IMR-90 (cell line): ENCODE measurements around the gene MARF1. TPM values are rescaled to one million over a fixed set of nuclear protein-coding genes. Genes with fewer than 3 reads are reported as not detected.

ENCODE experiments used
- ATAC-seq: fragments of 200-7000 bp; cut with Tn5 transposase; 2 replicates; pipeline ENCODE4 v1.9.1; 2020; ENCODE audit warnings: low read depth, mild to moderate bottlenecking, moderate library complexity
- BruUV-seq: library from RNA; stranded (reverse); fragments of 400-500 nt; replicated peaks from 2 replicates; lab custom pipeline; 2021; lab: Mats Ljungman, UMichigan
- CTCF ChIA-PET: fragments of 300-600 bp; formaldehyde crosslinking; extraction: SDS; loops from one replicate; lab custom pipeline; 2021; ENCODE audit warnings: antibody characterized with exemption; lab: Yijun Ruan, JAX
- POLR2A ChIA-PET: fragments of 300-600 bp; sonication (Branson Sonifier 250); formaldehyde crosslinking; loops from one replicate; lab custom pipeline; 2022; ENCODE audit warnings: antibody characterized with exemption; ENCODE audit not compliant: unreplicated experiment; lab: Charles Lee
- DNase-seq: peaks from one replicate; pipeline ENCODE4 v3.0.0; 2013
- H2AFZ ChIP-seq: replicated peaks from 2 replicates; pipeline ENCODE3; 2013; ENCODE audit warnings: low read length, mild to moderate bottlenecking; ENCODE audit not compliant: poor library complexity
- H2AK5ac ChIP-seq: 2 replicates; pipeline ENCODE4 v1.6.1; 2013; ENCODE audit warnings: low read depth, low read length, inconsistent platforms
- H2AK9ac ChIP-seq: replicated peaks from 2 replicates; pipeline ENCODE3; 2013; ENCODE audit warnings: mild to moderate bottlenecking, low read depth, low read length, moderate library complexity; ENCODE audit not compliant: poor library complexity
- H2BK120ac ChIP-seq: 2 replicates; pipeline ENCODE4 v1.6.1; 2013; ENCODE audit warnings: low read depth, low read length, inconsistent platforms
- H2BK15ac ChIP-seq: 3 replicates; pipeline ENCODE4 v1.6.1; 2013; ENCODE audit warnings: low read depth, low read length, inconsistent platforms
- H2BK20ac ChIP-seq: 2 replicates; pipeline ENCODE4 v1.6.1; 2013; ENCODE audit warnings: low read depth, mild to moderate bottlenecking, inconsistent platforms, low read length, moderate library complexity
- H2BK5ac ChIP-seq: 2 replicates; pipeline ENCODE4 v1.6.1; 2013; ENCODE audit warnings: mild to moderate bottlenecking, low read depth, low read length, inconsistent platforms; ENCODE audit not compliant: poor library complexity, severe bottlenecking
- H3K14ac ChIP-seq: replicated peaks from 2 replicates; pipeline ENCODE4 v1.6.1; 2013; ENCODE audit warnings: low read depth, low read length, inconsistent platforms
- H3K18ac ChIP-seq: 2 replicates; pipeline ENCODE4 v1.6.1; 2013; ENCODE audit warnings: low read depth, low read length, control low read depth
- H3K23ac ChIP-seq: 2 replicates; pipeline ENCODE4 v1.6.1; 2013; ENCODE audit warnings: low read depth, low read length, inconsistent platforms
- H3K27ac ChIP-seq: 2 replicates; pipeline ENCODE4 v1.5.1; 2013; ENCODE audit warnings: mild to moderate bottlenecking, control low read depth, low read length; ENCODE audit not compliant: insufficient read depth
- H3K27me3 ChIP-seq: 2 replicates; pipeline ENCODE4 v1.6.1; 2013; ENCODE audit warnings: low read length; ENCODE audit not compliant: control insufficient read depth, insufficient read depth
- H3K36me3 ChIP-seq: 2 replicates; pipeline ENCODE4 v1.6.1; 2013; ENCODE audit warnings: low read length, mixed read lengths; ENCODE audit not compliant: control insufficient read depth, insufficient read depth
- H3K4ac ChIP-seq: 2 replicates; pipeline ENCODE4 v1.6.1; 2013; ENCODE audit warnings: low read depth, low read length, inconsistent platforms
- H3K4me1 ChIP-seq: 2 replicates; pipeline ENCODE4 v1.6.1; 2013; ENCODE audit warnings: low read length, mixed read lengths; ENCODE audit not compliant: control insufficient read depth, insufficient read depth
- H3K4me2 ChIP-seq: 2 replicates; pipeline ENCODE4 v1.6.1; 2013; ENCODE audit warnings: low read depth, mild to moderate bottlenecking, control low read depth, low read length, moderate library complexity
- H3K4me3 ChIP-seq: 2 replicates; pipeline ENCODE4 v1.5.1; 2013; ENCODE audit warnings: low read depth, mild to moderate bottlenecking, control low read depth, low read length, moderate library complexity; ENCODE audit not compliant: insufficient read depth
- H3K56ac ChIP-seq: 2 replicates; pipeline ENCODE4 v1.6.1; 2013; ENCODE audit warnings: low read length, inconsistent platforms; ENCODE audit not compliant: insufficient read depth; ENCODE audit errors: extremely low read depth
- H3K79me1 ChIP-seq, 2 experiments: 2 replicates each; pipeline ENCODE4 v1.6.1; 2013; ENCODE audit warnings: low read length in 2 of 2, inconsistent platforms in 1 of 2, low read depth in 1 of 2
- H3K9ac ChIP-seq: 2 replicates; pipeline ENCODE4 v1.6.1; 2013; ENCODE audit warnings: low read depth, low read length, control low read depth
- H3K9me1 ChIP-seq: 2 replicates; pipeline ENCODE4 v1.6.1; 2013; ENCODE audit warnings: low read length, inconsistent platforms; ENCODE audit not compliant: insufficient read depth
- H3K9me3 ChIP-seq: 2 replicates; pipeline ENCODE4 v1.6.1; 2013; ENCODE audit warnings: low read length; ENCODE audit not compliant: control insufficient read depth, insufficient read depth
- H4K20me1 ChIP-seq: 2 replicates; pipeline ENCODE4 v1.6.1; 2013; ENCODE audit warnings: low read length, inconsistent platforms; ENCODE audit not compliant: insufficient read depth
- H4K5ac ChIP-seq: 2 replicates; pipeline ENCODE4 v1.6.1; 2013; ENCODE audit warnings: mild to moderate bottlenecking, low read depth, low read length, control low read depth
- H4K8ac ChIP-seq, 2 experiments: 2 replicates each; pipeline ENCODE4 v1.6.1; 2013; ENCODE audit warnings: low read depth in 2 of 2, low read length in 2 of 2, control low read depth in 1 of 2, inconsistent platforms in 1 of 2
- H4K91ac ChIP-seq: 2 replicates; pipeline ENCODE4 v1.6.1; 2013; ENCODE audit warnings: low read depth, low read length, inconsistent platforms; ENCODE audit not compliant: insufficient read depth
- CHD1 ChIP-seq: IDR thresholded peaks from 2 replicates; pipeline ENCODE4 v1.6.1; 2012; ENCODE audit warnings: low read depth, low read length, improper control_type of control experiment
- FOS ChIP-seq: fragments of 150-350 bp; IDR thresholded peaks from 2 replicates; pipeline ENCODE4 v1.6.1; 2016; ENCODE audit warnings: low read depth, low read length
- MXI1 ChIP-seq: IDR thresholded peaks from 2 replicates; pipeline ENCODE4 v1.6.1; 2012; ENCODE audit warnings: low read depth, mild to moderate bottlenecking, low read length, moderate library complexity, borderline replicate concordance
- POLR2A ChIP-seq: IDR thresholded peaks from 2 replicates; pipeline ENCODE4 v1.6.1; 2012; ENCODE audit warnings: mild to moderate bottlenecking, low read depth, low read length
- WGBS, 2 experiments: methylation state at CpG; one replicate each; pipeline versions ENCODE4 v1.1.5 to v1.1.7; 2013; ENCODE audit warnings: missing lambda C conversion rate in 2 of 2; ENCODE audit not compliant: insufficient read length in 1 of 2; ENCODE audit errors: extremely low coverage in 2 of 2; 5-methylcytosine and 5-hydroxymethylcytosine counted together
- dilution Hi-C: fragments of 300-500 bp; cut with HindIII; formaldehyde crosslinking; loops from one replicate; pipeline ENCODE4 v1.14.3; 2018; ENCODE audit warnings: low sequenced_read_pairs; ENCODE audit not compliant: unreplicated experiment
- in situ Hi-C: fragments of 300-500 bp; cut with MboI; formaldehyde crosslinking; loops from 3 replicates; pipeline ENCODE4 v1.14.3; 2019; ENCODE audit warnings: low sequenced_read_pairs, inconsistent platforms, mixed read lengths
- intact Hi-C: fragments of 100-400 bp; cut with micrococcal nuclease; formaldehyde crosslinking; loops from 2 replicates; pipeline ENCODE4 v1.10.0; 2022
- polyA plus RNA-seq, 3 experiments: library from polyadenylated mRNA; depleted of rRNA; stranded (reverse); fragments of >200 nt; gene quantifications; 2 replicates each; pipeline ENCODE4 v1.2.3, GENCODE V29; 2012; ENCODE audit warnings: low replicate concordance in 1 of 3
- total RNA-seq: library from RNA; depleted of rRNA; stranded (reverse); fragments of >200 nt; gene quantifications from 2 replicates; pipeline ENCODE4 v1.2.3, GENCODE V29; 2012
- TF ChIP-seq, protein P1 (sequence below): fragments of 150-350 bp; IDR thresholded peaks from 2 replicates; pipeline ENCODE4 v1.6.1; 2017; ENCODE audit warnings: mild to moderate bottlenecking, antibody characterized with exemption, low read length, low read depth

Gene MARF1
- total and polyA plus RNA-seq, 2 of the 4 experiments (the other 2 are of a cell fraction), result 9.0 to 12.9 TPM

DNA sequence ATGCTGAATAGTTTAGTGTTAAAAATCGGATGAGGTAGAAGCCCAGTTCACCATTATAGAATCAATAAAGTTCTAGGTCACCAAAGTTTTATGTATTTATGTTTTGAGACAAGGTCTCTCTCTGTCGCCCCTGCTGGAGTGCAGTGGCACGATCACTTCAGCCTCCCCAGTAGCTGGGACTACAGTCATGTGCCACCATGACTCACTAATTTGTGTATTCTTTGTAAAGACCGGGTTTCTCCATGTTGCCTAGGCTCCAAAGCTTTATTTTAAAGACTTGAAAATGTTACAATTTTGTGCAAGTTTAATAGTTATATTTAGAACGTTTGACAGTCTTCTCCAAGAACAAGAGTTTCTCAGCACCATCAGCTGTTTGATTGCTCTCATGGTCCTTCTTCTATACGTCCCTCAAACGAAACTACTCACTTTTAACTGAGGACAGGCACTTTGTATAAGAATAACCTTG is 39.2 kb upstream of the MARF1 start (continued):
- peak; percentile 59; the same call in 1 of the 2 replicates for TF ChIP-seq FOS

DNA sequence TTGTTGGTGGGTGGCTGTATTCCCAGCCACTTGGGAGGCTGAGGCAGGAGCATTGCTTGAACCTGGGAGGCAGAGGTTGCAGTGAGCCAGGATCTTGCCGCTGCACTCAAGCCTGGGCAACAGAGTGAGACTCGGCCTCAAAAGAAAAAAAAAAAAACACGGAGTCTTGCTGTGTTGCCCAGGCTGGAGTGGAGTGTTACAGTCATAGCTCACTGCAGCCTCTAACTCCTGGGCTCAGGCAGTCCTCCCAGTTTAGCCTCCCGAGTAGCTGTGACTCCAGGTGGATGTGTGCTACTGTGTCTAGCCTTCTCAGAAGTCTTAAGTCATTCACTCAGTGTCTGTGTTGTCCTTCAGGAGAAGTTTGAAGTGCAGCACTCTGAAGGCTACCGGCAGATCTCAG is 34.5 kb upstream of the MARF1 start:
- H2BK120ac ChIP-seq, result no peak overlapping the region
- H4K5ac ChIP-seq, result no peak overlapping the region
- peaks cover 5% of the 10 kb centered on the region; the same call in 1 of the 2 replicates for H4K20me1 ChIP-seq
- H3K14ac ChIP-seq, result no peak overlapping the region
- no peak overlapping the region for H2AFZ ChIP-seq
- peaks cover 27 to 56% of the 10 kb centered on the region in 2 experiments for H3K79me1 ChIP-seq
- no peak overlapping the region for H3K23ac ChIP-seq
- H3K4me2 ChIP-seq, result no peak overlapping the region
- no CpG with 5 or more reads among the region's 5 CpGs for WGBS, 2 experiments
- H3K27ac ChIP-seq, result no peak overlapping the region
- DNase-seq, result no peak
- no TSS peak for BruUV-seq
- peaks cover 19% of the 10 kb centered on the region; the same call in 1 of the 2 replicates for H3K36me3 ChIP-seq
- no peaks in the 10 kb centered on the region for H3K9me3 ChIP-seq
- no peak overlapping the region for H2BK15ac ChIP-seq
- no peaks in the 10 kb centered on the region for H3K27me3 ChIP-seq
- ATAC-seq, result no peak
- H2BK5ac ChIP-seq, result no peak overlapping the region
- peaks cover 8% of the 10 kb centered on the region for H3K4me1 ChIP-seq
- H2AK9ac ChIP-seq, result no peak overlapping the region
- H3K9me1 ChIP-seq, result peaks cover 5% of the 10 kb centered on the region
- in situ Hi-C loops (no loop called here), intact Hi-C loops (no loop called here), dilution Hi-C loops (no loop called here)
- no peak overlapping the region for H3K4me3 ChIP-seq
- no peak overlapping the region for H4K91ac ChIP-seq
- H3K4ac ChIP-seq, result no peak overlapping the region
- H3K18ac ChIP-seq, result no peak overlapping the region
- no peak overlapping the region for H4K8ac ChIP-seq
- ChIA-PET POLR2A (no interaction called here), CTCF (no interaction called here)
- no peak overlapping the region for H2AK5ac ChIP-seq
- no peak overlapping the region for H3K9ac ChIP-seq
- no peak overlapping the region for H2BK20ac ChIP-seq
- H3K56ac ChIP-seq, result no peak overlapping the region
- TF ChIP-seq, protein P1, sequence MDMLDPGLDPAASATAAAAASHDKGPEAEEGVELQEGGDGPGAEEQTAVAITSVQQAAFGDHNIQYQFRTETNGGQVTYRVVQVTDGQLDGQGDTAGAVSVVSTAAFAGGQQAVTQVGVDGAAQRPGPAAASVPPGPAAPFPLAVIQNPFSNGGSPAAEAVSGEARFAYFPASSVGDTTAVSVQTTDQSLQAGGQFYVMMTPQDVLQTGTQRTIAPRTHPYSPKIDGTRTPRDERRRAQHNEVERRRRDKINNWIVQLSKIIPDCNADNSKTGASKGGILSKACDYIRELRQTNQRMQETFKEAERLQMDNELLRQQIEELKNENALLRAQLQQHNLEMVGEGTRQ, result no peak
- TF ChIP-seq MXI1, result no peak
- TF ChIP-seq POLR2A, result no peak
- no peak for TF ChIP-seq CHD1
- TF ChIP-seq FOS, result no peak
